HG02852 (cell line): Measurements from ENCODE around the gene ANKRD31.

Experiments used
- ATAC-seq: cut with Tn5 transposase; IDR thresholded peaks from one replicate; pipeline ENCODE4 v1.9.1; 2021; ENCODE audit warnings: mild to moderate bottlenecking, moderate library complexity; ENCODE audit not compliant: unreplicated experiment

Gene ANKRD31

GRCh38 chr5:75044406-75044805 lies 192.3 kb downstream of the ANKRD31 start:
- no peak for ATAC-seq

GRCh38 chr5:75043633-75044264 lies 192.9 kb downstream of the ANKRD31 start:
- ATAC-seq: no peak

GRCh38 chr5:75042522-75042921 lies 194.2 kb downstream of the ANKRD31 start:
- ATAC-seq: no peak

- no peak for ATAC-seq
These were observed 195.7 kb downstream of the ANKRD31 start for GRCh38 chr5:75040973-75041372.

GRCh38 chr5:75037106-75037505 lies 199.6 kb downstream of the ANKRD31 start:
- no peak for ATAC-seq

- ATAC-seq: no peak
These were observed 202.4 kb downstream of the ANKRD31 start for GRCh38 chr5:75034137-75034739.

- no peak for ATAC-seq
These were observed 205.3 kb downstream of the ANKRD31 start for GRCh38 chr5:75031366-75031765.

- ATAC-seq: no peak
These were observed 208.6 kb downstream of the ANKRD31 start for GRCh38 chr5:75028090-75028489.

- ATAC-seq: no peak
These were observed 213.1 kb downstream of the ANKRD31 start for GRCh38 chr5:75023368-75024159.

GRCh38 chr5:75021800-75022199 lies 214.9 kb downstream of the ANKRD31 start:
- ATAC-seq: no peak

GRCh38 chr5:75021219-75021618 lies 215.5 kb downstream of the ANKRD31 start:
- no peak for ATAC-seq

GRCh38 chr5:75020016-75020656 lies 216.5 kb downstream of the ANKRD31 start:
- no peak for ATAC-seq

GRCh38 chr5:75018805-75019587 lies 217.7 kb downstream of the ANKRD31 start:
- no peak for ATAC-seq
